HepG2 (cell line): ENCODE results near the gene TMEM217. TPM values are rescaled to one million over a fixed set of nuclear protein-coding genes. Genes with fewer than 3 reads are reported as not detected.

Experiments
- ATF7 ChIP-seq, 2 experiments: fragments of 450-650 bp in 1 of 2; sonication (generic) in 1 of 2; formaldehyde crosslinking in 1 of 2; IDR thresholded peaks; 2 replicates each; pipeline versions ENCODE4 v1.4.0 to v1.6.1; 2016 to 2020; ENCODE audit warnings: antibody characterized with exemption in 1 of 2, mild to moderate bottlenecking in 1 of 2, missing genetic modification reagents in 1 of 2
- CBX2 ChIP-seq, 2 experiments: fragments of 200-600 bp in 1 of 2; sonication (generic); formaldehyde crosslinking in 1 of 2; IDR thresholded peaks; 2 replicates each; pipeline versions ENCODE4 v1.7.0 to v1.8.1; 2018 to 2022; ENCODE audit warnings: low read depth in 2 of 2, low read length in 1 of 2, mild to moderate bottlenecking in 1 of 2, missing genetic modification reagents in 1 of 2
- GABPA ChIP-seq, 2 experiments: IDR thresholded peaks; 2 replicates each; pipeline ENCODE4 v1.6.1; 2011 to 2016; ENCODE audit warnings: low read depth in 2 of 2, low read length in 1 of 2, missing biosample characterization in 1 of 2, missing genetic modification characterization in 1 of 2
- HMGA1 ChIP-seq: sonication (generic); formaldehyde crosslinking; conservative IDR thresholded peaks from 2 replicates; pipeline ENCODE4 v1.4.0; 2020; ENCODE audit warnings: missing genetic modification reagents
- KDM1A ChIP-seq: IDR thresholded peaks from 2 replicates; pipeline ENCODE4 v1.6.1; 2016; ENCODE audit warnings: missing compliant biosample characterization
- MTA1 ChIP-seq: sonication (generic); formaldehyde crosslinking; IDR thresholded peaks from 2 replicates; pipeline ENCODE4 v1.4.0; 2020; ENCODE audit warnings: missing genetic modification reagents, mild to moderate bottlenecking, borderline replicate concordance
- MYNN ChIP-seq: sonication (generic); formaldehyde crosslinking; IDR thresholded peaks from 2 replicates; pipeline ENCODE4 v1.4.0; 2020; ENCODE audit warnings: mild to moderate bottlenecking, low read depth, missing genetic modification reagents
- SOX6 ChIP-seq, 2 experiments: fragments of 450-650 bp in 1 of 2; sonication (generic) in 1 of 2; formaldehyde crosslinking in 1 of 2; IDR thresholded peaks; 2 replicates each; pipeline versions ENCODE4 v1.4.0 to v1.6.1; 2017 to 2020; ENCODE audit warnings: antibody characterized with exemption in 1 of 2, mild to moderate bottlenecking in 1 of 2, missing genetic modification reagents in 1 of 2
- SP1 ChIP-seq, 2 experiments: fragments of 450-650 bp in 1 of 2; sonication (generic) in 1 of 2; formaldehyde crosslinking in 1 of 2; IDR thresholded peaks; 2 replicates each; pipeline versions ENCODE4 v1.4.0 to v1.6.1; 2016 to 2020; ENCODE audit warnings: missing genetic modification reagents in 1 of 2
- SSRP1 ChIP-seq: IDR thresholded peaks from 2 replicates; pipeline ENCODE4 v1.6.1; 2016; ENCODE audit warnings: control low read depth
- STAG1 ChIP-seq: sonication (generic); formaldehyde crosslinking; IDR thresholded peaks from 2 replicates; pipeline ENCODE4 v1.4.0; 2020; ENCODE audit warnings: missing genetic modification reagents
- TCF7 ChIP-seq: sonication (generic); IDR thresholded peaks from 2 replicates; pipeline ENCODE4 v1.6.1; 2016; ENCODE audit warnings: antibody characterized with exemption, low read depth
- ZNF124 ChIP-seq: sonication (generic); formaldehyde crosslinking; IDR thresholded peaks from 2 replicates; pipeline ENCODE4 v1.4.0; 2020; ENCODE audit warnings: missing genetic modification reagents
- ZNF280B ChIP-seq: sonication (generic); formaldehyde crosslinking; IDR thresholded peaks from 2 replicates; pipeline ENCODE4 v1.5.0; 2020; ENCODE audit warnings: missing genetic modification reagents, mild to moderate bottlenecking, borderline replicate concordance
- ZNF432 ChIP-seq: sonication (generic); formaldehyde crosslinking; IDR thresholded peaks from 2 replicates; pipeline ENCODE4 v1.5.0; 2020; ENCODE audit warnings: missing genetic modification reagents, mild to moderate bottlenecking, borderline replicate concordance
- ZNF772 ChIP-seq: sonication (generic); formaldehyde crosslinking; IDR thresholded peaks from 2 replicates; pipeline ENCODE4 v1.5.0; 2020; ENCODE audit warnings: mild to moderate bottlenecking, missing genetic modification reagents
- ZNF788 ChIP-seq: sonication (generic); formaldehyde crosslinking; IDR thresholded peaks from 2 replicates; pipeline ENCODE4 v1.5.0; 2020; ENCODE audit warnings: mild to moderate bottlenecking, missing genetic modification reagents, borderline replicate concordance
- ZNF790 ChIP-seq: sonication (generic); formaldehyde crosslinking; IDR thresholded peaks from 2 replicates; pipeline ENCODE4 v1.8.0; 2022; ENCODE audit warnings: missing genetic modification reagents, mild to moderate bottlenecking, borderline replicate concordance
- polyA plus RNA-seq, 8 experiments: library from polyadenylated mRNA; depleted of rRNA in 3 of 8; stranded (reverse) in 7 of 8; unstranded in 1 of 8; fragments of >200 nt; fragmentation: Illumina TruSeq in 4 of 8; extraction: Trizol in 4 of 8; gene quantifications; 2 replicates each; pipeline versions ENCODE4 v1.2.1 to v1.2.3, GENCODE V29; 2011 to 2016; ENCODE audit warnings: low read depth in 4 of 8, missing spikeins in 1 of 8, mixed read lengths in 1 of 8; ENCODE audit not compliant: insufficient read depth in 1 of 8
- total RNA-seq, 5 experiments: library from RNA; depleted of rRNA; stranded (reverse); fragments of >200 nt; fragmentation: Illumina TruSeq; extraction: Trizol; gene quantifications; 2 replicates each; pipeline ENCODE4 v1.2.3, GENCODE V29; 2016; ENCODE audit warnings: low read depth in 1 of 5
- TF ChIP-seq, protein P1 (sequence below): sonication (generic); formaldehyde crosslinking; IDR thresholded peaks from 2 replicates; pipeline ENCODE4 v1.4.0; 2020; ENCODE audit warnings: mild to moderate bottlenecking, missing genetic modification reagents

Gene TMEM217
- total and polyA plus RNA-seq, 2 of the 13 experiments (the other 11 are each of a cell fraction or from before 2014, with no cell fraction given): 2.3 to 3.4 TPM

GRCh38 chr6:37175332-37176267, 82.3 kb downstream of the TMEM217 start (continued):
- TF ChIP-seq, protein P1, sequence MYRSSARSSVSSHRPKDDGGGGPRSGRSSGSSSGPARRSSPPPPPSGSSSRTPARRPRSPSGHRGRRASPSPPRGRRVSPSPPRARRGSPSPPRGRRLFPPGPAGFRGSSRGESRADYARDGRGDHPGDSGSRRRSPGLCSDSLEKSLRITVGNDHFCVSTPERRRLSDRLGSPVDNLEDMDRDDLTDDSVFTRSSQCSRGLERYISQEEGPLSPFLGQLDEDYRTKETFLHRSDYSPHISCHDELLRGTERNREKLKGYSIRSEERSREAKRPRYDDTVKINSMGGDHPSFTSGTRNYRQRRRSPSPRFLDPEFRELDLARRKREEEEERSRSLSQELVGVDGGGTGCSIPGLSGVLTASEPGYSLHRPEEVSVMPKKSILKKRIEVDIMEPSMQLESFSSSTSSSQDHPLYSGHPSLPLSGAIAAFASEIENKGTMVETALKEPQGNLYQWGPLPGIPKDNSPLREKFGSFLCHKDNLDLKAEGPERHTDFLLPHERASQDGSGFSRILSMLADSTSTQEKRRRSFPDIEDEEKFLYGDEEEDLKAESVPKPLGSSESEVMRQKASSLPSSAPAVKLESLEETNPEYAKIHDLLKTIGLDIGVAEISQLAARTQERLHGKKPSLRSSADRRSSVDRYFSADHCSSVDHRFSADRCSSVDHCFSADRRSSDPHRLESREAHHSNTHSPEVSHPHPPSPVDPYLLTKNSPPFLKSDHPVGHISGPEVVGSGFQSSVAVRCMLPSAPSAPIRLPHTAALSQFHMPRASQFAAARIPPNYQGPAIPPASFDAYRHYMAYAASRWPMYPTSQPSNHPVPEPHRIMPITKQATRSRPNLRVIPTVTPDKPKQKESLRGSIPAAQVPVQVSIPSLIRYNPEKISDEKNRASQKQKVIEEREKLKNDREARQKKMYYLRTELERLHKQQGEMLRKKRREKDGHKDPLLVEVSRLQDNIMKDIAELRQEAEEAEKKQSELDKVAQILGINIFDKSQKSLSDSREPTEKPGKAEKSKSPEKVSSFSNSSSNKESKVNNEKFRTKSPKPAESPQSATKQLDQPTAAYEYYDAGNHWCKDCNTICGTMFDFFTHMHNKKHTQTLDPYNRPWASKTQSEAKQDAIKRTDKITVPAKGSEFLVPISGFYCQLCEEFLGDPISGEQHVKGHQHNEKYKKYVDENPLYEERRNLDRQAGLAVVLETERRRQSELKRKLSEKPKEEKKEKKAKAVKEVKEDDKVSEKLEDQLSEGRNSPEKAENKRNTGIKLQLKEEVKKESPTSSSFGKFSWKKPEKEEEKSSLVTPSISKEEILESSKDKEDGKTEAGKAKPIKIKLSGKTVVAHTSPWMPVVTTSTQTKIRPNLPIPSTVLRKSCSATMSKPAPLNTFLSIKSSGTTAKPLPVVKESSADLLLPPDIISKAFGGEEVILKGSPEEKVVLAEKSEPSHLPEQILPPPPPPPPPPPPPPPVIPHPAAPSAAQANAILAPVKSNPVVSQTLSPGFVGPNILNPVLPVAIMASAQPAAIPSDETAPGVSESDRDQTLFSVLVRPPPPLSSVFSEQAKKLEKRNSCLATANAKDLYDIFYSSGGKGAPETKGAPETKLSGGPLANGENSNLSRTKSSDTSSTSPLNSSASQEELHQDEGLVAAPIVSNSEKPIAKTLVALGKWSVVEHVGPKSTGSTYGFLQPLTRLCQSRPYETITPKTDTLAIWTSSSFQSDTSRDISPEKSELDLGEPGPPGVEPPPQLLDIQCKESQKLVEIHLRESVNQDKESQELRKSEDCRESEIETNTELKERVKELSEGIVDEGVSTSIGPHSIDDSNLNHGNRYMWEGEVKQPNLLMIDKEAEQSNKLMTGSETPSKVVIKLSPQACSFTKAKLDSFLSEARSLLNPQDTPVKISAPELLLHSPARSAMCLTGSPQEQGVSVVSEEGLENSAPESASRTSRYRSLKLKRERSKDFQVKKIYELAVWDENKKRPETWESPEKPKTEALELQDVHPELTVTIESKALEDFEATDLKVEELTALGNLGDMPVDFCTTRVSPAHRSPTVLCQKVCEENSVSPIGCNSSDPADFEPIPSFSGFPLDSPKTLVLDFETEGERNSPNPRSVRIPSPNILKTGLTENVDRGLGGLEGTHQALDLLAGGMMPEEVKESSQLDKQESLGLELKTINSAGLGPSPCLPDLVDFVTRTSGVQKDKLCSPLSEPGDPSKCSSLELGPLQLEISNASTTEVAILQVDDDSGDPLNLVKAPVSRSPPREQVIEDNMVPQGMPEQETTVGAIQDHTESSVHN (CRISPR knock-in tag): no peak; the same call in 1 of the 2 replicates
- TF ChIP-seq MYNN (no peak), MTA1 (no peak), KDM1A (CRISPR knock-in tag) (no peak), SSRP1 (peak; percentile 98), ZNF280B (CRISPR knock-in tag) (no peak), HMGA1 (CRISPR knock-in tag) (no peak), ZNF772 (CRISPR knock-in tag) (no peak), CBX2 (IDR thresholded peaks at IDR 0.05; ENCODE audit: low read depth, low read length) (no peak), CBX2 (CRISPR knock-in tag; IDR thresholded peaks at IDR 0.05; ENCODE audit: low read depth) (no peak), ZNF432 (CRISPR knock-in tag) (no peak), TCF7 (no peak), ZNF124 (no peak), SP1 (IDR thresholded peaks at IDR 0.05) (no peak), SP1 (CRISPR knock-in tag; IDR thresholded peaks at IDR 0.05) (no peak), GABPA (IDR thresholded peaks at IDR 0.05; ENCODE audit: low read depth, low read length) (no peak), GABPA (CRISPR knock-in tag; IDR thresholded peaks at IDR 0.05; ENCODE audit: low read depth) (no peak), STAG1 (CRISPR knock-in tag) (peak; percentile 2; the same call in 1 of the 2 replicates), ZNF790 (CRISPR knock-in tag) (no peak), ATF7 (IDR thresholded peaks at IDR 0.05) (no peak), ATF7 (CRISPR knock-in tag; IDR thresholded peaks at IDR 0.05) (no peak), ZNF788 (no peak), SOX6 (IDR thresholded peaks at IDR 0.05) (no peak), SOX6 (CRISPR knock-in tag; IDR thresholded peaks at IDR 0.05) (no peak)
